Lower lobe of right lung (tissue), 2 donors: ENCODE results near the gene FGR. TPM values are rescaled to one million over a fixed set of nuclear protein-coding genes. Genes with fewer than 3 reads are reported as not detected.

Source experiments
- ATAC-seq, 2 donors: fragments of 200-7000 bp; cut with Tn5 transposase; one replicate each; pipeline ENCODE4 v1.9.1; 2020 to 2022; ENCODE audit warnings: mild to moderate bottlenecking in 2 of 2, moderate library complexity in 2 of 2
- DNase-seq: peaks from one replicate; pipeline ENCODE4 v3.0.0-alpha.2; 2020
- H3K27ac ChIP-seq: fragments of 200-600 bp; one replicate; pipeline ENCODE4 v1.8.0; 2022
- H3K27me3 ChIP-seq: fragments of 200-600 bp; one replicate; pipeline ENCODE4 v1.8.0; 2022; ENCODE audit warnings: low read depth
- H3K36me3 ChIP-seq: fragments of 200-600 bp; one replicate; pipeline ENCODE4 v1.8.0; 2022; ENCODE audit warnings: mild to moderate bottlenecking
- H3K4me1 ChIP-seq: fragments of 200-600 bp; one replicate; pipeline ENCODE4 v1.8.0; 2022
- H3K4me3 ChIP-seq: fragments of 200-600 bp; one replicate; pipeline ENCODE4 v1.8.0; 2022; ENCODE audit warnings: mild to moderate bottlenecking
- H3K9me3 ChIP-seq: fragments of 200-600 bp; one replicate; pipeline ENCODE4 v1.8.0; 2022
- intact Hi-C: fragments of 100-400 bp; cut with DNase I; formaldehyde crosslinking; loops from one replicate; pipeline ENCODE4 v1.11.0; 2022
- total RNA-seq: library from RNA; stranded (reverse); fragmentation: NEBNext Ultra II Directional; extraction: Animal tissue kit (Norgen Biotek cat#: 25700); gene quantifications from one replicate; pipeline ENCODE4 v1.2.1, GENCODE V29; 2021
- TF ChIP-seq, protein P1 (sequence below): fragments of 200-600 bp; IDR thresholded peaks from one replicate; pipeline ENCODE4 v1.8.0; 2022; ENCODE audit warnings: antibody characterized with exemption, mild to moderate bottlenecking
- donor health status: DM: no; HTN: yes; CAD: no; lungs with severe emphysema.

The FGR gene
- total RNA-seq, 1 donor from 2014 or later = 193 TPM

GRCh38 chr1:27607239-27607804 is 27.7 kb downstream of the FGR start:
- intact Hi-C loops = loop anchor here (5.0 kb wide), 1 partner anchor 55 kb away; no protein-coding TSS in a partner anchor
- H3K27ac ChIP-seq = no peak overlapping the region
- no peaks in the 10 kb centered on the region for H3K9me3 ChIP-seq
- peaks cover 27% of the 10 kb centered on the region for H3K4me1 ChIP-seq
- no peaks in the 10 kb centered on the region for H3K27me3 ChIP-seq
- no peak for ATAC-seq
- H3K4me3 ChIP-seq = no peak overlapping the region
- DNase-seq = no peak
- TF ChIP-seq, protein P1, sequence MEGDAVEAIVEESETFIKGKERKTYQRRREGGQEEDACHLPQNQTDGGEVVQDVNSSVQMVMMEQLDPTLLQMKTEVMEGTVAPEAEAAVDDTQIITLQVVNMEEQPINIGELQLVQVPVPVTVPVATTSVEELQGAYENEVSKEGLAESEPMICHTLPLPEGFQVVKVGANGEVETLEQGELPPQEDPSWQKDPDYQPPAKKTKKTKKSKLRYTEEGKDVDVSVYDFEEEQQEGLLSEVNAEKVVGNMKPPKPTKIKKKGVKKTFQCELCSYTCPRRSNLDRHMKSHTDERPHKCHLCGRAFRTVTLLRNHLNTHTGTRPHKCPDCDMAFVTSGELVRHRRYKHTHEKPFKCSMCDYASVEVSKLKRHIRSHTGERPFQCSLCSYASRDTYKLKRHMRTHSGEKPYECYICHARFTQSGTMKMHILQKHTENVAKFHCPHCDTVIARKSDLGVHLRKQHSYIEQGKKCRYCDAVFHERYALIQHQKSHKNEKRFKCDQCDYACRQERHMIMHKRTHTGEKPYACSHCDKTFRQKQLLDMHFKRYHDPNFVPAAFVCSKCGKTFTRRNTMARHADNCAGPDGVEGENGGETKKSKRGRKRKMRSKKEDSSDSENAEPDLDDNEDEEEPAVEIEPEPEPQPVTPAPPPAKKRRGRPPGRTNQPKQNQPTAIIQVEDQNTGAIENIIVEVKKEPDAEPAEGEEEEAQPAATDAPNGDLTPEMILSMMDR = no peak
- peaks cover 8% of the 10 kb centered on the region for H3K36me3 ChIP-seq

GRCh38 chr1:27606708-27607238 is 28.2 kb downstream of the FGR start:
- peaks cover 33% of the 10 kb centered on the region for H3K4me1 ChIP-seq
- intact Hi-C loops = loop anchor here (5.0 kb wide), 1 partner anchor 56 kb away; no protein-coding TSS in a partner anchor
- ATAC-seq (no peak), DNase-seq (no peak)
- peaks cover 4% of the 10 kb centered on the region for H3K36me3 ChIP-seq
- H3K27me3 ChIP-seq = no peaks in the 10 kb centered on the region
- TF ChIP-seq, protein P1 = no peak
- no peak overlapping the region for H3K27ac ChIP-seq
- H3K9me3 ChIP-seq = no peaks in the 10 kb centered on the region
- no peak overlapping the region for H3K4me3 ChIP-seq

DNA sequence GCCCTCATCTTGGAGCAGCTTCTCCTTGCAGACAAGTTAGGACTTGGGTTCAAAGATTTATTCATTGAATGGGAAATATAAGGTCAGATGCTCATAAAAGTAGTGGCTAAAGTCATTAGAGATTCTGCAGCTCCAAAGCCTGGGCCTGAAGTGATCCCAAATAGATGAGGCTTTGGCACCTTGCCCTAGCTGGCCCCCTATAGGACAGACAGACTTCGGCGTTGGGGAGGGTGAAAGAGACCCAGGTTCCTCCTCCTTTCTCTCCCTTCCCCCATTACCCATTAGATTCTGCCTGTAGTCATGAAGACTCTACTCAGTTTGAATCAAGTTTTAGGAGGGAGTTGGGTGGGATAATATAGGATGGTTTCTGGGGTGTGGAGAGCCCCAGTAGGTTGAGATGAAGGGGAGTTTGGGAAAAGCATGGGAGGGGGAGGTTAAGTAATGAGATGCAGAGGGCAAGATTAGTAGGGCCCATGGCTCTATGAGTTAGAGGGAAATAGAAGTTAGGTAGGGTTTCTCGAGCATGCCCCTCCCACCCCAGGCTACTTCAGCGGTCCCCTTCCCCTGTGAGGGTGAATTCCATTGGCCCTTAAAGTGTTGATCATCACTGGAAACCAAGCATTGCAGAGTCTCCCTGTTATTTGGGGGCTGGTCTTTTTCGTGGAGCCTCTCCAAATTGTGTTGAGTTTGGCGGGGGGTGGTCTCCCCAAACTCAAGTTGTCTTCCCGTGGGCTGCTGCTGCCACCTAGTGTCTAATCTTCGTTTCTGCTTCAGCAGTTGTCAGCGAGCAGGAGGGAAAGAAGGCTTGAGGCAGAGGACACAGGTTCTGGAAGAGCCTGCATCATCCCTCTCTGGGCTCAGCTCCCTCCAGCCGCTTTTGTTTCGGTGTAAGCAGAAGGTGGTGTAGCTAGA is 28.9 kb downstream of the FGR start:
- H3K9me3 ChIP-seq = no peaks in the 10 kb centered on the region
- no peak overlapping the region for H3K4me3 ChIP-seq
- no peaks in the 10 kb centered on the region for H3K36me3 ChIP-seq
- no peak overlapping the region for H3K27ac ChIP-seq
- intact Hi-C loops = loop anchor here (5.0 kb wide), 1 partner anchor 56 kb away; no protein-coding TSS in a partner anchor
- ATAC-seq (no peak), DNase-seq (no peak)
- H3K4me1 ChIP-seq = peaks cover 40% of the 10 kb centered on the region
- H3K27me3 ChIP-seq = no peaks in the 10 kb centered on the region
- TF ChIP-seq, protein P1 = peak; percentile 84

- Histone ChIP-seq H3K4me3 (no peak overlapping the region), H3K9me3 (no peaks in the 10 kb centered on the region), H3K36me3 (no peaks in the 10 kb centered on the region), H3K27me3 (no peaks in the 10 kb centered on the region), H3K27ac (no peak overlapping the region), H3K4me1 (peaks cover 45% of the 10 kb centered on the region)
- no peak for ATAC-seq
- intact Hi-C loops = loop anchor here (5.0 kb wide), 1 partner anchor 57 kb away; no protein-coding TSS in a partner anchor
- TF ChIP-seq, protein P1 = no peak
- no peak for DNase-seq
Observed at GRCh38 chr1:27605300-27605766, 29.7 kb downstream of the FGR start.

GRCh38 chr1:27604579-27605299 is 30.2 kb downstream of the FGR start:
- no peaks in the 10 kb centered on the region for H3K27me3 ChIP-seq
- peaks cover 51% of the 10 kb centered on the region for H3K4me1 ChIP-seq
- H3K27ac ChIP-seq = no peak overlapping the region
- no peaks in the 10 kb centered on the region for H3K9me3 ChIP-seq
- no peak for ATAC-seq
- TF ChIP-seq, protein P1 = no peak
- H3K36me3 ChIP-seq = no peaks in the 10 kb centered on the region
- peak overlapping the region; percentile 89 for H3K4me3 ChIP-seq
- intact Hi-C loops = loop anchor here (5.0 kb wide), 1 partner anchor 58 kb away; no protein-coding TSS in a partner anchor
- no peak for DNase-seq
